ENCODE data around the gene ZNF506. TPM values are rescaled to one million over a fixed set of nuclear protein-coding genes. Genes with fewer than 3 reads are reported as not detected.
"Not testable (repeated sequence)": the region's sequence is repeated elsewhere in the genome, so short reads cannot be mapped to it uniquely, and the experiment has no call there.

ZNF506 gene
- total and polyA plus RNA-seq, 3 experiments from 2014 or later = 26.9 to 28.3 (median 27.8) TPM

- Mint-ChIP-seq H3K36me3 (peaks cover 0 to 4% (median 2%) of the 10 kb centered on the region in 3 donors), H3K9me3 (no peaks in the 10 kb centered on the region), H3K4me1 (no peaks in the 10 kb centered on the region), H3K27ac (no peak overlapping the region), H3K27me3 (no peaks in the 10 kb centered on the region), H3K4me3 (no peak overlapping the region)
- ChIA-PET CTCF (no interaction called here), POLR2A (interaction anchor here (0.6 kb wide), 1 partner anchor 25 kb away, joined by 5 read pairs; no protein-coding TSS in a partner anchor)
- Histone ChIP-seq H3K4me3 (ENCODE audit: low read length) (no peak overlapping the region), H3K36me3 (ENCODE audit: insufficient read depth, low read length) (no peaks in the 10 kb centered on the region), H3K27me3 (ENCODE audit: insufficient read depth, low read length, poor library complexity, severe bottlenecking) (no peaks in the 10 kb centered on the region), H3K27ac (ENCODE audit: low read depth, low read length) (no peak overlapping the region), H3K4me1 (ENCODE audit: insufficient read depth, low read length) (no peaks in the 10 kb centered on the region), H3K9me3 (ENCODE audit: low read length) (no peaks in the 10 kb centered on the region)
- DNase-seq = no peak
Measured at GRCh38 chr19:19849056-19849455, 27.5 kb upstream of the ZNF506 start.

GRCh38 chr19:19847781-19848180, 26.2 kb upstream of the ZNF506 start:
- H3K9me3 Mint-ChIP-seq = peaks cover 0 to 6% (median 4%) of the 10 kb centered on the region in 5 donors
- Histone ChIP-seq H3K9me3 (ENCODE audit: low read length) (no peaks in the 10 kb centered on the region), H3K27me3 (ENCODE audit: insufficient read depth, low read length, poor library complexity, severe bottlenecking) (no peaks in the 10 kb centered on the region), H3K4me1 (ENCODE audit: insufficient read depth, low read length) (no peaks in the 10 kb centered on the region), H3K27ac (ENCODE audit: low read depth, low read length) (no peak overlapping the region), H3K4me3 (ENCODE audit: low read length) (no peak overlapping the region), H3K36me3 (ENCODE audit: insufficient read depth, low read length) (no peaks in the 10 kb centered on the region)
- ChIA-PET CTCF (no interaction called here), POLR2A (no interaction called here)
- no peak overlapping the region for H3K4me3 Mint-ChIP-seq
- no peak overlapping the region for H3K27ac Mint-ChIP-seq
- no peaks in the 10 kb centered on the region for H3K4me1 Mint-ChIP-seq
- peaks cover 2 to 10% (median 2%) of the 10 kb centered on the region in 3 donors for H3K36me3 Mint-ChIP-seq
- H3K27me3 Mint-ChIP-seq = no peaks in the 10 kb centered on the region
- no peak for DNase-seq

GRCh38 chr19:19835560-19836038, 14.0 kb upstream of the ZNF506 start:
- Histone ChIP-seq H3K4me1 (ENCODE audit: insufficient read depth, low read length) (no peaks in the 10 kb centered on the region), H3K36me3 (ENCODE audit: insufficient read depth, low read length) (no peaks in the 10 kb centered on the region), H3K4me3 (ENCODE audit: low read length) (no peak overlapping the region), H3K9me3 (ENCODE audit: low read length) (peaks cover 33% of the 10 kb centered on the region), H3K27ac (ENCODE audit: low read depth, low read length) (no peak overlapping the region), H3K27me3 (ENCODE audit: insufficient read depth, low read length, poor library complexity, severe bottlenecking) (no peaks in the 10 kb centered on the region)
- Mint-ChIP-seq H3K36me3 (peaks cover 0 to 19% (median 13%) of the 10 kb centered on the region in 3 donors), H3K4me1 (no peaks in the 10 kb centered on the region), H3K27me3 (peaks cover 0 to 2% of the 10 kb centered on the region in 2 donors), H3K9me3 (peaks cover 34 to 75% (median 67%) of the 10 kb centered on the region in 5 donors), H3K27ac (no peak overlapping the region), H3K4me3 (no peak overlapping the region)
- DNase-seq = no peak
- CTCF ChIA-PET = no interaction called here
- POLR2A ChIA-PET = no interaction called here

GRCh38 chr19:19826875-19827274, 5.3 kb upstream of the ZNF506 start:
- Mint-ChIP-seq H3K36me3 (peaks cover 5 to 48% (median 6%) of the 10 kb centered on the region in 3 donors), H3K27me3 (peaks cover 6% of the 10 kb centered on the region in 2 donors), H3K4me3 (no peak overlapping the region), H3K27ac (peak overlapping the region in 1 of 8 donors; percentile 43), H3K4me1 (peaks cover 2 to 5% (median 3%) of the 10 kb centered on the region in 3 donors), H3K9me3 (peaks cover 31 to 55% (median 50%) of the 10 kb centered on the region in 5 donors)
- Histone ChIP-seq H3K27me3 (ENCODE audit: insufficient read depth, low read length, poor library complexity, severe bottlenecking) (no peaks in the 10 kb centered on the region), H3K36me3 (ENCODE audit: insufficient read depth, low read length) (no peaks in the 10 kb centered on the region), H3K27ac (ENCODE audit: low read depth, low read length) (no peak overlapping the region), H3K4me1 (ENCODE audit: insufficient read depth, low read length) (peaks cover 4% of the 10 kb centered on the region), H3K4me3 (ENCODE audit: low read length) (no peak overlapping the region), H3K9me3 (ENCODE audit: low read length) (peaks cover 18% of the 10 kb centered on the region)
- DNase-seq = no peak
- ChIA-PET POLR2A (no interaction called here), CTCF (no interaction called here)

- Mint-ChIP-seq H3K9me3 (peaks cover 12 to 33% (median 29%) of the 10 kb centered on the region in 5 donors), H3K27ac (peak overlapping the region in 3 of 8 donors; percentile 36 to 87 (median 41)), H3K4me3 (peak overlapping the region in 3 of 7 donors; percentile 5 to 54 (median 32)), H3K36me3 (peaks cover 0 to 42% (median 26%) of the 10 kb centered on the region in 3 donors), H3K4me1 (peaks cover 27 to 32% (median 29%) of the 10 kb centered on the region in 3 donors), H3K27me3 (peaks cover 5 to 6% of the 10 kb centered on the region in 2 donors)
- no peaks in the 10 kb centered on the region for H3K9me3 ChIP-seq (ENCODE audit: low read length)
- H3K27ac ChIP-seq (ENCODE audit: low read depth, low read length) = no peak overlapping the region
- no peaks in the 10 kb centered on the region for H3K27me3 ChIP-seq (ENCODE audit: insufficient read depth, low read length, poor library complexity, severe bottlenecking)
- POLR2A ChIA-PET = no interaction called here
- no peak for DNase-seq
- H3K4me1 ChIP-seq (ENCODE audit: insufficient read depth, low read length) = peaks cover 16% of the 10 kb centered on the region
- CTCF ChIA-PET = no interaction called here
- no peak overlapping the region for H3K4me3 ChIP-seq (ENCODE audit: low read length)
- no peaks in the 10 kb centered on the region for H3K36me3 ChIP-seq (ENCODE audit: insufficient read depth, low read length)
Measured at GRCh38 chr19:19823916-19824315, 2.4 kb upstream of the ZNF506 start.

GRCh38 chr19:19821976-19822375, 426 bp upstream of the ZNF506 start:
- not testable (repeated sequence) for H3K27me3 ChIP-seq (ENCODE audit: insufficient read depth, low read length, poor library complexity, severe bottlenecking); DNase-seq; H3K36me3 ChIP-seq (ENCODE audit: insufficient read depth, low read length); H3K27me3 Mint-ChIP-seq; H3K9me3 ChIP-seq (ENCODE audit: low read length)
- H3K27ac ChIP-seq (ENCODE audit: low read depth, low read length) = peak overlapping the region; percentile 96
- peak overlapping the region; percentile 96 to 100 (median 100) for H3K4me3 Mint-ChIP-seq
- H3K4me1 ChIP-seq (ENCODE audit: insufficient read depth, low read length) = peaks cover 32% of the 10 kb centered on the region
- peak overlapping the region; percentile 52 for H3K4me3 ChIP-seq (ENCODE audit: low read length)
- CTCF ChIA-PET = interaction anchor here (1.0 to 2.1 kb wide), 8 partner anchors 12 to 160 kb away, joined by 3 to 7 read pairs (median 4); partner anchors contain the start of genes ZNF101, ZNF14 and ZNF253
- peaks cover 42 to 48% (median 46%) of the 10 kb centered on the region in 3 donors for H3K4me1 Mint-ChIP-seq
- peaks cover 4 to 37% (median 27%) of the 10 kb centered on the region in 3 donors for H3K36me3 Mint-ChIP-seq
- H3K9me3 Mint-ChIP-seq = peaks cover 3 to 17% (median 12%) of the 10 kb centered on the region in 5 donors
- H3K27ac Mint-ChIP-seq = peak overlapping the region; percentile 99 to 100 (median 100)
- POLR2A ChIA-PET = interaction anchor here (0.6 to 2.3 kb wide), 19 partner anchors 9 to 1198 kb away, joined by 3 to 59 read pairs (median 5); partner anchors contain the start of genes ATP13A1, ZNF101, ZNF14 and ZNF253

- ChIA-PET POLR2A (interaction anchor here (0.8 to 2.3 kb wide), 16 partner anchors 8 to 257 kb away, joined by 3 to 59 read pairs (median 8); partner anchors contain the start of genes ATP13A1, ZNF101, ZNF14 and ZNF253), CTCF (interaction anchor here (1.0 to 2.1 kb wide), 8 partner anchors 11 to 159 kb away, joined by 3 to 7 read pairs (median 4); partner anchors contain the start of genes ZNF101, ZNF14 and ZNF253)
- peaks cover 6 to 39% (median 18%) of the 10 kb centered on the region in 3 donors for H3K36me3 Mint-ChIP-seq
- peak overlapping the region; percentile 96 to 100 (median 100) for H3K4me3 Mint-ChIP-seq
- peak overlapping the region; percentile 96 for H3K27ac ChIP-seq (ENCODE audit: low read depth, low read length)
- H3K36me3 ChIP-seq (ENCODE audit: insufficient read depth, low read length) = no peaks in the 10 kb centered on the region
- DNase-seq = peak in 2 of 5 donors; percentile 9 to 20
- H3K9me3 ChIP-seq (ENCODE audit: low read length) = no peaks in the 10 kb centered on the region
- H3K4me3 ChIP-seq (ENCODE audit: low read length) = peak overlapping the region; percentile 95
- peak overlapping the region; percentile 99 to 100 (median 100) for H3K27ac Mint-ChIP-seq
- peaks cover 44 to 55% (median 52%) of the 10 kb centered on the region in 3 donors for H3K4me1 Mint-ChIP-seq
- no peaks in the 10 kb centered on the region for H3K27me3 Mint-ChIP-seq
- H3K4me1 ChIP-seq (ENCODE audit: insufficient read depth, low read length) = peaks cover 37% of the 10 kb centered on the region
- no peaks in the 10 kb centered on the region for H3K27me3 ChIP-seq (ENCODE audit: insufficient read depth, low read length, poor library complexity, severe bottlenecking)
- peaks cover 0 to 8% (median 4%) of the 10 kb centered on the region in 5 donors for H3K9me3 Mint-ChIP-seq
Measured at GRCh38 chr19:19820774-19821320, 703 bp downstream of the ZNF506 start.

GRCh38 chr19:19817357-19817756, 4.2 kb downstream of the ZNF506 start:
- H3K4me1 ChIP-seq (ENCODE audit: insufficient read depth, low read length) = peaks cover 48% of the 10 kb centered on the region
- H3K4me3 ChIP-seq (ENCODE audit: low read length) = no peak overlapping the region
- CTCF ChIA-PET = interaction anchor here (1.0 kb wide), 1 partner anchor 11 kb away, joined by 3 read pairs; no protein-coding TSS in a partner anchor
- Mint-ChIP-seq H3K27ac (peak overlapping the region; percentile 78 to 97 (median 94)), H3K9me3 (no peaks in the 10 kb centered on the region), H3K4me1 (peaks cover 69 to 90% (median 70%) of the 10 kb centered on the region in 3 donors), H3K4me3 (peak overlapping the region; percentile 13 to 79 (median 63)), H3K27me3 (no peaks in the 10 kb centered on the region), H3K36me3 (peaks cover 12 to 62% (median 15%) of the 10 kb centered on the region in 3 donors)
- POLR2A ChIA-PET = interaction anchor here (0.7 kb wide), 1 partner anchor 43 kb away, joined by 3 read pairs; no protein-coding TSS in a partner anchor
- no peaks in the 10 kb centered on the region for H3K27me3 ChIP-seq (ENCODE audit: insufficient read depth, low read length, poor library complexity, severe bottlenecking)
- H3K27ac ChIP-seq (ENCODE audit: low read depth, low read length) = no peak overlapping the region
- peak; percentile 11 to 76 (median 69) for DNase-seq
- H3K36me3 ChIP-seq (ENCODE audit: insufficient read depth, low read length) = no peaks in the 10 kb centered on the region
- peaks cover 4% of the 10 kb centered on the region for H3K9me3 ChIP-seq (ENCODE audit: low read length)
